Measurements from ENCODE around the gene CECR2.
"Not testable (repeated sequence)": the region's sequence is repeated elsewhere in the genome, so short reads cannot be mapped to it uniquely, and the experiment has no call there.

Gene CECR2

DNA sequence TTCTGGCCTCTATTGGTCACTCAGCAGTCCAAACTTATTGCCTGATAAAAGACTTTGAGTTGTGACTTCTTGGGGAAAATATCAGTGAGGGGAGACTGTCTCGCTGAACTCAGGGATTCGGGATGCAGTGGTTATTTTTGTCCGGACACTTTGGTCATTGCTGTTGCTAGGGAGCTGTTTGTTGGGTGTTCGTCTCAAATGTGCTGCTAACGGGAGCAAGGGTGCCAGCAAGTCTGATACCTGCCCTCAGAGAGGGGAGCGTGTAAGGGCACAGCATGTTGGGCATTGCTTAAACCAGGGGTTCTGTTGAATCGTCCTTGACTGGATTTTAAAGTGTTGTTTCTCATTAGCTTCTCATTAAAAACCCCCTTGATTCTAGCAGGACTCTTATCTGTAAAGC is 144.8 kb downstream of the CECR2 start:
- DNase-seq (ENCODE audit: low read depth): no peak

DNA sequence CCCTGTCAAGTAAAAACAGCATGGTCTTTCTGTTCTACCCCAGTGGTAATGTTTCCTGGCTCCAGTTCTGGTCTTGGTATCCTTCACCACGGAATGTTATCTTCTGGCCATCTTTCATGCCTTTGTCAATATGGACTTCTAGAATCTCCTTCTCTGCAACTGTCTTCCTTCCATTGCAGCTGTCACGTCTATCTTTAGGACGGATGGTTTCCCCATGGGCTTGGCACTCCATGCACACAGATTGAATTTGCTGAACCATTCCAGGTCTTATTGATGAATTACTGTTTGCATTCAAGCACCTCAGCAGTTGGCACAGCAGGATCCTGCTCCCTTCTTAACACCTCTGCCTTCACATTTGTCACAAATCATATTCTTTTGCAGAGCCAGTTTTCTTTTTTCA is 149.1 kb downstream of the CECR2 start:
- DNase-seq (ENCODE audit: low read depth): no peak

DNA sequence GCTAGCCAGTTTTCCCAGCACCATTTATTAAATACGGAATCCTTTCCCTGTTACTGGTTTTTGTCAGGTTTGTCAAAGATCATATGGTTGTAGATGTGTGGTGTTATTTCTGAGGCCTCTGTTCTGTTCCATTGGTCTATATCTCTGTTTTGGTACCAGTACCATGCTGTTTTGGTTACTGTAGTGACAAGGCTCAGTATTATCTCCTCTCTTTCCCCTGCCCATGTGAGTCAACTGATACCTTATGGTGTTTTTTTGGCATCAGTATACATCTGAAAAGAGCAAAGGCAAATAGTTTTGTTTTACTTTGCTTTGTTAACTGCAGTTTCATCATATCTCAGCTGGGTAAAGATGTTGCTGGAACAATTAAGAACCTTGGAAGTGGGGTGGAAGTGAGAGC is 152.7 kb downstream of the CECR2 start:
- not testable (repeated sequence) for DNase-seq (ENCODE audit: low read depth)

DNA sequence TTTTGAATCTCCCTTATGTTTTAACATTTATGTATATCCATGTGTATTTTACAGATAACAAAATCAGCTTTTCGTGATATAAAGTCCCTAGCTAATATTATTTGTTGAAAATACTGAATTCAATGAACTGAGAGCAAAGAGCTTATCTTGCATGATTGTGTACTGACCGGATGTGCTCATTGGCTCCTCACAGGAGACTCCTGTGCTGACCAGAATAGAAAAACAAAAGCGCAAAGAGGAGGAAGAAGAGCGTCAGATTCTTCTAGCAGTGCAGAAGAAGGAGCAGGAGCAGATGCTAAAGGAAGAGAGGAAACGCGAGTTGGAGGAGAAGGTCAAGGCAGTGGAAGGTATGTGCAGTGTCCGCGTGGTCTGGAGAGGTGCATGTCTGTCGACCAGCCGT is 154.7 kb downstream of the CECR2 start:
- no peak for DNase-seq (ENCODE audit: low read depth)

DNA sequence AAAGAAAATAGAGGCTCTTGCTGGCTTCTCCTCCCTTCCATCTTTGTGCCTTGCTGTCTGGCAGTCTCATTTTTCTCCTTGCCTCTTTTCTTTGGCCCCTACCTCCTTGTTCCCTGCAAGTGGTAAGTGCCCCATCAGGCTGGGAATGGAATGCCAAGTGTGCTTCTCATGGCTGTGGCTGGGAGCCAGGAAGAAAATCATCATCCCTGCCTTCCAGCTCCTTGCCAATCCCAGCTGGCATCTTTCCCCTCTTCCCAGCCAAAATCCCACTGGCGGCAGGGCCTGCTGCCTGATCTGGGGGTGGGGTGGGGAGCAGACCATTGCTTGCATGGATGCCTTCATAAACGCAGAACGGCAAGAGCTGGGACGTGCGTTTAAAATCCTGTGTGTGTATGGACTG is 167.0 kb downstream of the CECR2 start:
- DNase-seq (ENCODE audit: low read depth): no peak

DNA sequence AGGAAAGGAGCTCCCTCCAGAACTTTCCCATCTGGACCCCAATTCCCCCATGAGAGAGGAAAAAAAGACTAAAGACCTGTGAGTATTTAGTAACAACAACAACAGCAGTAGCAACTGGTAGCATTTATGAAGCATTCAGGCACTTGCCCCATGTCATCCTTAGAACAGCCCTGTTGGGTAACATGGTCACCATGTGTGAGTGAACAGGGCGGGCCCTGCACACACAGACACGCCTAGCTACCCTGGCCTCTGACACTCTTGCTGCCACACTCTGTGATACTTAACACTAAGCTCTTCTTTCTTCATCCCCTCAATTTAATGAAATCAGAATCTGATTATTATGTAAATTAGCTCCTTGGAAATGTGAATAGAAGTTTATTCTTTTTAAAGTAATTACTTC is 167.9 kb downstream of the CECR2 start:
- DNase-seq (ENCODE audit: low read depth): no peak

DNA sequence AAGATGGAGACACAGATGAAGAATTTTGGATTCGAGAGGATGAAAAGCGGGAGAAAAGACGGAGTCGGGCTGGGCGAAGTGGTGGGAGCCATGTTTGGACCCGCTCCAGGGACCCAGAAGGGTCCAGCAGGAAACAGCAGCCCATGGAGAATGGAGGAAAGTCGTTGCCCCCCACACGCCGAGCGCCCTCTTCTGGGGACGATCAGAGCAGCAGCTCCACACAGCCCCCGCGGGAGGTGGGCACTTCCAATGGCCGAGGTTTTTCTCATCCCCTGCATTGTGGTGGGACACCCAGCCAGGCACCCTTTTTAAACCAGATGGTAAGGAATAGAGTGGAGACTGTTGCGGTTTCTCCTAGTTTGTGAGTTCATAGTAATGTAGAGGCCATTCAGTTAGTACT is 171.2 kb downstream of the CECR2 start:
- no peak for DNase-seq (ENCODE audit: low read depth)

DNA sequence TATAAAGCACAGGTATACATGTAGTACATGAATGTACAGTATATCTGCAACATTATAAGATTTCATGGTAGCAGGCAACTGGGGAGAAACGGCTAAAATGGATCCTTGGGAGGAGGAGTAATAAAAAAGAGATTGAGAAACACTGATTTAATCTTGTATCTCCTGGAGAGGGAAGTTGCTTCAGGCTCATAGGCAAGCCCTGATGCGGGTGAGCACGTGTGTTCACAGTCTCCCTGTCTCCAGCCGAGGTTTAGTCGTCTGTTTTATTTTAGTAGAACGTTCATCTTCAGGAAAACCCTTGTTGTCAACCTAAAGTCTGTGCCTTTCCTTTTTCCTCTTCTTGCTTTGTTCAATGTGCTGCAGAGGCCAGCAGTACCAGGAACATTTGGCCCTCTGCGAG is 172.2 kb downstream of the CECR2 start:
- DNase-seq (ENCODE audit: low read depth): no peak

DNA sequence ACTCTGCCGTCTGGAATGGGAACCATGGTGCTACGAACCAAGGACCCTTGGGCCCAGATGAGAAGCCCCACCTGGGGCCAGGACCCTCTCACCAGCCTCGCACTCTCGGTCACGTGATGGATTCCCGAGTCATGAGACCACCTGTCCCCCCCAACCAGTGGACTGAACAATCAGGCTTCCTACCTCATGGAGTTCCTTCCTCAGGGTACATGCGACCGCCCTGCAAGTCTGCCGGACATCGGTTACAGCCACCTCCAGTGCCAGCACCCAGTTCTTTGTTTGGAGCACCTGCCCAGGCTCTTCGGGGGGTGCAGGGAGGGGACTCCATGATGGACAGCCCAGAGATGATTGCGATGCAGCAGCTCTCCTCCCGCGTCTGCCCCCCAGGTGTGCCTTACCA is 173.2 kb downstream of the CECR2 start:
- DNase-seq (ENCODE audit: low read depth): no peak

DNA sequence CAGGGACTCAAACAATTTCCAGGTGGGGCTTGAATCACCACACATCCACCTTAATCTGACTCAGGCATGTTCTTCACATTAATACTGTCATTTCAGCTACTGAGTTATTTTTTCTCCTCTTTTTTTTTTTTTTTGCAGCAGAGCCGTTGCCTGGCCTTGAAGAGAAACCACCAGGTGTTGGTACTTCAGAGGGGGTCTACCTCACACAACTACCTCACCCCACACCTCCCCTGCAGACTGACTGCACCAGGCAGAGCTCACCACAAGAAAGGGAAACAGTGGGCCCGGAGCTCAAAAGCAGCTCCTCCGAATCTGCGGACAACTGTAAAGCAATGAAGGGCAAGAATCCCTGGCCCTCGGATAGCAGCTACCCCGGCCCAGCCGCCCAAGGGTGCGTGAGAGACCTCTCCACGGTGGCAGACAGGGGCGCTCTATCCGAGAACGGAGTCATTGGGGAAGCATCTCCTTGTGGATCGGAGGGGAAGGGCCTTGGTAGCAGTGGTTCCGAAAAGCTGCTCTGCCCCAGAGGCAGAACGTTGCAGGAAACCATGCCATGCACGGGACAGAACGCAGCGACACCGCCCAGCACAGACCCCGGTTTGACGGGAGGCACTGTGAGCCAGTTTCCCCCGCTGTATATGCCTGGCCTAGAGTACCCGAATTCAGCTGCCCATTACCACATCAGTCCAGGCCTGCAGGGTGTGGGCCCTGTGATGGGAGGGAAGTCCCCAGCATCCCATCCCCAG is 178.9 kb downstream of the CECR2 start:
- no peak for DNase-seq (ENCODE audit: low read depth)

DNA sequence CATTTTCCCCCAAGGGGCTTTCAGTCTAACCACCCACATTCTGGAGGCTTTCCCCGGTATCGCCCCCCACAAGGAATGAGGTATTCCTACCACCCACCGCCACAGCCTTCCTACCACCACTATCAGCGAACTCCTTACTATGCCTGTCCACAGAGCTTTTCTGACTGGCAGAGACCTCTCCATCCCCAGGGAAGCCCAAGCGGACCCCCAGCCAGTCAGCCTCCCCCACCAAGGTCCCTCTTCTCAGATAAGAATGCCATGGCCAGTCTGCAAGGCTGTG is 179.4 kb downstream of the CECR2 start:
- DNase-seq (ENCODE audit: low read depth): no peak

DNA sequence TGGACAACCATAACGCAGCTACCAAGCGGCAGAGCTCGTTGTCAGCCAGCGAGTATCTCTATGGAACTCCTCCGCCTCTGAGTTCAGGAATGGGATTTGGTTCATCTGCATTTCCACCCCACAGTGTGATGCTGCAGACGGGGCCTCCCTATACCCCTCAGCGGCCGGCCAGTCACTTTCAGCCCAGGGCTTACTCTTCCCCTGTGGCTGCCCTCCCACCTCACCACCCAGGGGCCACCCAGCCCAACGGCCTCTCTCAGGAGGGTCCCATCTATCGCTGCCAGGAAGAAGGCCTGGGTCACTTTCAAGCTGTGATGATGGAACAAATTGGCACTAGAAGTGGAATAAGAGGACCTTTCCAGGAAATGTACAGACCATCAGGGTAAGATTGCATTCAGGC is 179.9 kb downstream of the CECR2 start:
- no peak for DNase-seq (ENCODE audit: low read depth)

DNA sequence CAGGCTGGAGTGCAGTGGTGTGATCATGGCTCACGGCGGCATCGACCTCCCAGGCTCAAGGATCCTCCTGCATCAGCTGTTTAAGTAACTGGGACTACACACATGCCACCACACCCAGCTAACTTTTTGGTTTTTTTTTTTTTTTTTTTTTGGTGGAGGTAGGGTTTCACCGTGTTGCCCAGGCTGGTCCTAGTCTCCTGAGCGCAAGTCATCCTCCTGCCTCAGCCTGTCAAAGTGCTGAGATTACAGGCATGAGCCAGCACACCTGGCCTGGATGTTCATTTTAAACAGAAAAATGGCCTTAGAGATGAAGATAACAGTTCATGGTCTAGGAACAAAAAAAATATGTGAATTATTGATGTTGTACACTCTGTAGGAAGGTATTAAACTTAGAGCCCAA is 180.4 kb downstream of the CECR2 start:
- no peak for DNase-seq (ENCODE audit: low read depth)

DNA sequence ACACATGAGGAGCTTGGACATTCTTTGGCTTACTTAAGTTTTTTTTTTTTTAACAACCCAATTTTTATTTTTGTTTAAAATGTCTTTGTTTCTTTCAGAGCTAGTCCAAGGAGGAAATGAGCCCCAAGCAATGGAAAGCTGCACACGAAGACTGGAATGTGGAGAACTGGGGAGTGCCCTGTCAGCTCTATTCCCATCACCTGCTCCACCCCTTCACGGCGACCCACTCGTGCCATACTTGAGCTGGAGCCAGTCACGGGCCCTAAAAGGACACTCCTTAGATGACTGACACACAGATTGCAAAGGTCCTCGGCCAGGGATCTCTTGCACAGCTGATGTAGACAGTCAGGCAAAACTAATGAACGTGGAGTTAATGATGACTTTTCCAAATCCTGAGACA is 183.5 kb downstream of the CECR2 start:
- no peak for DNase-seq (ENCODE audit: low read depth)

DNA sequence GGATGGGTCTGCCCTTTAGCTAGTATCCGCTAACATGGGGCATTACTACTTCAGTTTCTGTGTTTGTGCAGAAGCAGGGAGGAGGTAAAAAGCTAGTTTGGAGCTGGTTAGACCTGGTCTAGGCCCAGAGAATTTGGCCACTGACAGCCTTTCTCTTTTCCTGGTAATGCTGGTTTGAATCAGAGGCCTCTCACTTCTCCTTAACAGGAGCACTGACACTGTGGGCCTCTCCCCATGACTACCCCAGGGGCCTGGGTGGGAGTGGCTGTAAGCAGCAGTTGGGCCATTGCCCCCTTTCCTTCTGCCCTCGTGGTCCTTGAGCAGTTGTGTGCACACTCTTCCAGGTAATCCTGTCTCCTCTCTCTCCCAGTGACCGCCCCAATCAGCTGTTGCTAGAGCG is 185.6 kb downstream of the CECR2 start:
- DNase-seq (ENCODE audit: low read depth): no peak

DNA sequence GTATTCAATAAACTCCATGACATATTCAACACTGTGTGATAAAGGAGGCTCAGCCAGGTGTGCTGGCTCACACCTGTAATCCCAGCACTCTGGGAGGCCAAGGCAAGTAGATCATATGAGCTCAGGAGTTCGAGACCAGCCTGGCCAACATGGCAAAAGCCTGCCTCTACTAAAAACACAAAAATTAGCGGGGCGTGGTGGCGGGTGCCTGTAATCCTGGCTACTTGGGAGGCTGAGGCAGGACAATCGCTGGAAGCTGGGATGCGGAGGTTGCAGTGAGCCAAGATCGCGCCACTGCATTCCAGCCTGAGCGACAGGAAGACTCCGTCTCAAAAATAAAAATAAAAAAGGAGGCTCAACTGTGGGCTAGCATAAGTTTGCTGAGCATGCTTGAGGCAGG is 189.9 kb downstream of the CECR2 start:
- DNase-seq (ENCODE audit: low read depth): no peak

DNA sequence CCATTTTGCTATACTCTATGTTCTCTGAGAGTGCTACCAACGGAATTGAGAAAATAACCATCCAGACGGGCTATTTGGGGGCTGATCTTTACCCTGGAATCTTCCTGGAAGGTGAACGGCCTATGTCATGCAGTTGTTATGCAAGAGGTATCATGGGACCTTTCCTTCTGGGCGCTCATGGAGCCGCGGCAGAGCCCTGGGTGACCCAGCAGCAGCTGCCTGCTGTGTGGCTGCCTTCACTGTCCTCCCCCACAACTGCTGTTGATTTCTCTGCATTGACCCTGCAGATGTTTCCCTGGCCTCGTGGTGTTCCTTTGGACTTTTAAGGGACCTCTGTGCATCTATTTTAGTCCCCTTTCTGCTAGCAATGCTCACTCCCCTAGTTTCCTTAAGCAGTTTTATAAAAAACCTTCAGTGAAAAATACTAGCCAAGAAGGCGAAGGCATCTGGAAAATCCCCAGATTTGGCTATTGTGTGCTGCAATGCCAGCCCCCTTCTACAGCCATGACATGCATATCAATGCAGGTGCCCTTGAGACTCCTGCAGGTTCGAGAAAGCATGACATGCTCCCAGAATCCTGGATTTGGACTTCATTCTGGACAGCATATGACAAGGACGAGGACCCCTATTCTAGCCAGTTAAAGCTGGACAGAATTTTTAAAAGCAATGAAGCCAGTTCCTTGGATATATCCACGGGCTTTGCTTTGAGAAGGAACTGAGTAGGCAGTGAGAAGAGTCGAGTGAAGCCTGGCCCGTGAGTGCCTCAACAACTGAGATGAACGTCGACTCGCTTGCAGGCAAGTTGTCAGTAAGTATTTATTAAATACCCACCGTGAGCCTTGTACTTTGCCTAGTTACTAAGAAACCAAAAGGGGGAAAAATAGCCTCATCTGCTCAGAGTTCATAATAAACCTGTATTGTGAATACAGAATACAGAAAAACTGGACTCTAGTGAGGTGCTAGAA is 193.9 kb downstream of the CECR2 start, which contains the start of gene SLC25A18:
Gene SLC25A18 (plus strand): TSS at position 593 of the 965 bp plus-strand sequence. CDS start 16,447 bp downstream, outside the sequence.
- DNase-seq (ENCODE audit: low read depth): no peak

DNA sequence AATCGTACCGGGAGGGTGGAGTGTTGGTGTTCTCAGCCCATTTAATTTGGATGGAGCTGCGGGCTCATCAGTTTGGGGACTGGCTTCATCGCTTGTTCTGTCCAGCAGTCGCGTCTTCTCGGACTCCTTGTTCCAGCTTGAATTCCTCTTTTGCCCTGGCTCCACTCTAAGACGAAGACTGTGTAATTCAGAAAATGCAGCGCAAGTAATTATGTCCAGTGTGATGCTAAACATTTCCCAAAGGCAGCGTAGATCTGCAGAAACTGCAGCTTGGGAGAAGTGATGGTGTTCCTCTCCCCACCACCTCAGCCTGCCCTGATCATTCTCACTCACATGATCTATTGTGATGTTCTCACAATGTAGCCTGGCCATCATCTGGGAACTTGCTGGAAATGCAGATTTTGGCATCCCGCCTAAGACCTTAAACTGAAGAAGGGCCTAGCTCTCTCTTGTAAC is 194.7 kb downstream of the CECR2 start:
- peak; percentile 22 for DNase-seq (ENCODE audit: low read depth)

DNA sequence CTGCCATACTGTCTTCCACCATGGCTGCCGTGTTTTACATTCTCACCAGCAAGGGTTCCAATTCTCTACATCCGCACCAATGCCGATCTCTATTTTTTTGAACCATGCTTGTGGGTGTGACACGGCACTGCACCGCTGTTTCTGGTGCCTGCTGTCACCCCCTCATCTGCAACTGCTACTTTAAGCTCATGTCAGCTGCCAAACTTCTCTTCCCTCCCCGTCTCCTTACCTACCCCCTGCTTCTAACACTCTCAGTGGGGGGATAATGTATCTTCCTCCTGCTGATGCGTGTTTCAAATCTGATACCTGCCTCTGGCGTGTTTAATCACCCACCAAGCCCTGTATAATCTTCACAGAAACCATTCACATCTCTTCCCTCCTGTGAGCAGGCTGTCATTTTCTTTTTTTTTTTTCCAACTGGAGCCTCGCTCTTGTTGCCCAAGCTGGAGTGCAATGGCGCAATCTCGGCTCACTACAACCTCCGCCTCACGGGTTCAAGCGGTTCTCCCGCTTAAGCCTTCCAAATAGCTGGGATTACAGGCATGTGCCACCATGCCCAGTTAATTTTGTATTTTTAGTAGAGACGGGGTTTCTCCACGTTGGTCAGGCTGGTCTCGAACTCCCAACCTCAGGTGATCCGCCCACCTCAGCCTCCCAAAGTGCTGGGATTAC is 196.9 kb downstream of the CECR2 start:
- DNase-seq (ENCODE audit: low read depth): not testable (repeated sequence)

DNA sequence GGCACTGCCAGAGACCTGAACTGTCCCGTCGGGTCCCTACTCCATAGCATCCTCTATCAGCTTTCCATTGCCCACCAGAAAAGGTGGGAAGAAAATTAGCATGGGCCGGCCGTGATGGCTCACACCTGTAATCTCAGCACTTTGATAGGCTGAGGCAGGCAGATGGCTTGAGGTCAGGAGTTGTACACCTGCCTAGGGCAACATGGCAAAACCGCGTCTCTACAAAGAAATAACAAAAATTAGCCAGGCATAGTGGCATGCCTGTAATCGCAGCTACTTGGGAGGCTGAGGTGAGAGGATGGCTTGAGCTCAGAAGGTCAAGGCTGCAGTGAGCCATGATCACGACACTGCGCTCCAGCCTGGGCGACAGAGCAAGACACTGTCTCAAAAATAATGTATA is 197.5 kb downstream of the CECR2 start:
- DNase-seq (ENCODE audit: low read depth): no peak

DNA sequence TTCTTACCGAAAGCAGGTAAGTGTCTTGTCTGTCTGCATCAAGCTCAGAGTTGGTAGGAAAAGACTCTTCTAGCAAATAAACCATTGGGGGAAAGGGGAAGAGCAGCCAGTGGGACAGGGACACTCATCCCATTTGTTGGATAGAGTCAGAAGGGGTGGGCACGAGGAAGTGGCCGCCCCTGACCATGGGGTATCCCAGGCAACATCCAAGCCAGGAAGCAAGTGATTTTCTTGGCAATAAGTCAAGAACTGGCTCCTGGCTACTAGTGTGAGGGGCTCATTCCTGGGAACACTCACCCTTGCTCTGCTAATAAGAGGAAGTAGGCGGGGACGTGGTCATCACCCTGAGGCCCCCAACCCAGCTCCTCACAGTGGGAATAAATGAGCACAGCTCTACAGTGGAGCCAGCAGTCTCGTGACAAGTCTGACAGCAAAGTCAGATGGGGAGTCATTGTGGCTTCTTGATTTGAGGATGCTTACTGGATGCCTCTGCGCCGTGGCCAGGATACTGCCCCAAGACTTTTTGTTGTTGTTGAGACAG is 200.8 kb downstream of the CECR2 start:
- DNase-seq (ENCODE audit: low read depth): no peak

DNA sequence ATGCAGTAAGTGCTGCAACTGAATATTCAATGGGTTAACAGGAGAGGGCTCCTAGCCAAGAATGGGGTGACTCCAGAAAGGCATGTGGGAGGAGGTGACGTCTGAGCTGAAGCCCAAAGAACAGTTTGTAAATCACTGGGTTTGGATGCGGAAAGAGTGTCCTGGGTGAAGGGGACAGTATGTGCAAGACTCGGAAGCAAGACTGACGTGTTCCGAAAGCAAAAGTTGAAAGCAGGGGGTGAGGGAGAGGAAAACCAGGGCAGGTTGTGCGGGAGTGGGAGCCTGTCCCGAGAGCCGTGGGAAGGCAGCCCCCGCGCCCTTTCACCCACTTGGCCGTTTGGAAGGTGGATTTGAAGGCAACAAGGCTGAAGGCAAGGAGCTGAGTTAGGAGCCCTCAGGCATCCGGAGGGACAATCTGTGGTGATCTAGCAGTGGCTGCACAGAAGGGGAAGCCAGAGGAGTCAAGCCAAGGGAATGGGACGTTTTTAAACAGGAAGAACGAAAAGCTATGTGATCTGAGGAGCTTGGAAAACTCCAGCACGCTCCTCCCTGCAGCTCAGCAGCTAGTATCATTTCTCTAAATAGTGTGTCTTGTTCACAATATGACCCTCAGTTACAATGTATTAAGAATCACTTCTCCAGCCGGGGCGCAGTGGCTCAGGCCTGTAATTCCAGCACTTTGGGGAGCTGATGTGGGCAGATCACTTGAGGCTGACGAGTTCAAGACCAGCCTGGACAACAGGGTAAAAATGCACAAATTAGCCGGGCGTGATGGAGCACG is 201.8 kb downstream of the CECR2 start:
- DNase-seq (ENCODE audit: low read depth): peak; percentile 27
